ENCODE results near the gene NOS1.
"Not testable (repeated sequence)": the region's sequence is repeated elsewhere in the genome, so short reads cannot be mapped to it uniquely, and the experiment has no call there.

NOS1 gene

GRCh38 chr12:117361347-117361751, at the start of gene NOS1:
NOS1 (minus strand) TSS chr12:117361626; CDS start chr12:117331069, 30,557 bp downstream.
- no peak for DNase-seq (ENCODE audit: low read depth)

GRCh38 chr12:117409286-117409685, 47.9 kb upstream of the NOS1 start:
- DNase-seq (ENCODE audit: low read depth): no peak

- no peak for DNase-seq (ENCODE audit: low read depth)
Measured at GRCh38 chr12:117408161-117408791, 46.9 kb upstream of the NOS1 start.

DNA sequence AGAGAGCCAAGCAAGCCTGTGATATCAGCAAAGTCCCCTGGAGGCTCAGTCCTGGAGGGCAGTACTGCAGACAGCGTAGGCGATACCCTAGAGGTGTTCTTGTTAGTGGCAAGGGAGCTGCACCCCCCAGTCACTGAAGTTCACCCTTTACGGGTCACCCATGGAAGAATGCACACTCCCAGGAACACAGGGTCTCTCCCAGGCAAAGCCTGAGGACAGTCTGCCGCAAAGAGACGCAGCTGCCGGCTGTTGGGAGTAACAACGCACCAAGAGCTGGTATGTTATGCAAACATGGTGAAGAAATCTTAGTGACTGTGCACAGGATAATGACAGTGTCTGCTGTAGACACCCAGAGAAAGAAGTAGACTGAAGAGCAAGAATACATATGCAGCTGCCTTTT, 43.5 kb upstream of the NOS1 start:
- DNase-seq (ENCODE audit: low read depth): no peak

DNA sequence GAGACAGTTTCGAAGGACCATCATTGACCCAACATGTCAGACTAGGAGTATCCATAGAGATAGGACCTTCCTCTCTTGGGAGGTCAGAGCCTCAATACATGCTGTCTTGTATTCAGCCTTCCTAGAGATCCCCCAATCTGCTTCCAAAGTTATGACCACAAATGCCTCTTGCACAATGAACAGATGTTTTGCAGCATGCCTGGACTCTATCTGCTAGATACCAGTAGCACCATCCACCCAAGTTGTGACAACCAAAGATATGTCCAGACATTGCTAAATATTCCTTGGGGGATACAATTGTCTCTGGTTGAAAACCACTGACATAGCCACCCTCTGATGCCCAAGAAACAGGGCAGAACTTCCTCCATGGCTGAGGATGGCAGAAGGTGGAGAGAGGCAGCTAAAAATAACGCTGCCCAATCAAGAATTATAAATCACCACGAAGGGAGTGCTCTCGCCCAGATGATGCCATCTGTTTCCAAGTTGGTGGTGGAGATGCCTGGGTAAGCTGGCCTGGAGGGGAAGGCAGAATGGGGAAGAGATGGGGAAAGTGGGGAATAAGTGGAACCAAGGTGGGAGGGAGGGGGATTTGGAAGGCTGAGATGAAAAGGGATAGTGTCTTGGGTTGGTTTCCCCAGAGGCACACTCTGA, 42.9 kb upstream of the NOS1 start:
- DNase-seq (ENCODE audit: low read depth): no peak

DNA sequence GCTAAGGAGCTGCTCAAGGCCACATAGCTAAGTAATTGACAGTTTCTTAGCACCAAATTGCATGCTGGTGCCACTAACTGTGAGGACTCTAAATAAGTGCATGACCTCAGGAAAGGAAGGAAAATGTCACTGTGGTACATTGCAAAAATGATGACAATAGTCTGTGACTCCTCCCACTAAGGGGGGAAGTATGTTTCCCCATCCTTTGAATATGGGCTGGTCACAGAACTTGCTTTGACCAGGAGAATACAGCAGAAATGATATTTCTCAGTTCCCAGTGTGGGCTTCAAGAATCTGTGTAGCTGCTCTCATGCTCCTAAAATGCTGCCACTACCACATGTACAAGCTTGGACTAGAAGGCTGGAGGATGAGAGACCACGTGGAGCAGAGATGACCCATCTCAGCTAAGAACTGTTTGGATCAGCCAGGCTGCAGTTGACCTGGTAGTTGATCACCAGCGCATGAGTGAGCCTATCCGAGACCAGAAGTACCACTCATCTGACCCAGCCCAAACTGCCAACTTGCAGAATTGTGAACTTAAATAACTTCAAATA, 42.2 kb upstream of the NOS1 start:
- DNase-seq (ENCODE audit: low read depth): no peak

DNA sequence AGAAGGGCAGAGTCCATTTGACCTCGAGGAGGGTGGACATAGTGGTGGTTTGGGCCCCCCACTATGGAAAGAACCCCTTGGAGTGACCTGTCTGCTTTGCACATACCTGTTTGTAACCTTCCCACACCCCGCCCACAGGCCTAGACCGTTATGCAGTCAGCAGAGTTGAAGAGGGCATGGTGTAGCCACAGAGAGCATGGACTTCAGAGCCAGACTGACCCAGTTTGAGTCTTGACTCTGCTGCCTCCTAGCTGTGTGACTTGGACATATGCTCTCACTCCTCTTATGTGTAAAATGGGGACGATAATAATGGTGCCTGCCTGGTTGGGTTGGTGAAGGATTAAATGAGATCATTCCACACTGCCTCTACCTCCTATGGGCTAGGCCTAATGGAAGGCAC, 40.9 kb upstream of the NOS1 start:
- DNase-seq (ENCODE audit: low read depth): no peak

DNA sequence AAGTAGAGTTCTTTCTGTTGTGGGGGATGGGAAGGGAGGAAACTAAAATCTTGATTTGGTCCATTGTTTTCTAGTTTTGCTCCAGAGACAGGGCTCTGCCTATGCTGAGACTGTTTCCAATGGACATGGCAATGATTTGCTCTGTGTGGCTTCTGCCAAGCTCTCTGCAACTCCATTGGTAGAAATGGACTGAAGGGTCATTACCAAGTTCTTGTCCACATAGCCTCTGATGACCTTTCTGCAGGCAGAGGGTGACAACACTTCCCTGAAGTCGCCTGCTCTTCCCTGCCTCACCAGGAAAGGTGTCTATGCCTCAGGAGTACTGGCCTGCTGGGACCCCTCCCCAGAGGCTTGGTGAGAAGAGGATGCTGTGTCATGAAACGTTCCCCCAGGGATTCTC, 39.5 kb upstream of the NOS1 start:
- DNase-seq (ENCODE audit: low read depth): no peak

- not testable (repeated sequence) for DNase-seq (ENCODE audit: low read depth)
Measured at GRCh38 chr12:117398482-117398881, 37.1 kb upstream of the NOS1 start.

DNA sequence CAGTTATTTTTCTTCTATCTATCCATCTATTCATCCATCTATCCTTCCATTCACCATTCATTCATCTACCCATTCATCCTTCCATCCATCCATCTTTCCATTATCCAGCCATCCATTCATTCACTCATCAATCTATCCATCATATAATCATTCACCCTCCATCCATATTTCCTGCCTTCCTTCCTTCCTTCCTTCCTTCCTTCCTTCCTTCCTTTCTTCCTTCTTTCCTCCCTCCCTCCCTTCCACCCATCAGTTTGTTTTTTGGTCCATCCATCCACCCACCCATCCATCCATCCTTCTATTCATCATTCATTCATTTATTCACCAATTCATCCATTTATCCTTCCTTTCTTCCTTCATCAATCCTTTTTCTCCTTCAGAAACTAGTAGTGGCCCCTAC, 34.3 kb upstream of the NOS1 start:
- DNase-seq (ENCODE audit: low read depth): no peak

DNA sequence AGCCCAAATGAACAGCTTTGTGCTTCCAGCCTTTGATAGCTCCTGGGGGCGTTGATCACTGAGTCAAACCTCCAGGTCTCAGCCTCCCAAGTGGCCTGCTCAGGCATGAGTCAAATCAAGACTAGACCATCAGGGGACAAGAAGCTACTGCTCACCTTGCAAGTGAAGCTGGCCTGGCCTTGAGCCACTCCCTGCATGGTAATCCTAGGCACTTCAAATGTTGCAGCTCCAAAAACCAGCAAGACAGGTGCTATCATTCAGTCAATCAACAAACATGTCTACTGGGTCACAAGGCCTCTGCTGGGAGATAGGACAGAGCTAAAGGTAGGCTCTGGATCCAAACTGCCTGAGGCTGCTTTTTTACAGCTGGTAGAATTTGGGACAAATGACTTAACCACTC, 33.1 kb upstream of the NOS1 start:
- no peak for DNase-seq (ENCODE audit: low read depth)

GRCh38 chr12:117393656-117394055, 32.2 kb upstream of the NOS1 start:
- DNase-seq (ENCODE audit: low read depth): no peak

DNA sequence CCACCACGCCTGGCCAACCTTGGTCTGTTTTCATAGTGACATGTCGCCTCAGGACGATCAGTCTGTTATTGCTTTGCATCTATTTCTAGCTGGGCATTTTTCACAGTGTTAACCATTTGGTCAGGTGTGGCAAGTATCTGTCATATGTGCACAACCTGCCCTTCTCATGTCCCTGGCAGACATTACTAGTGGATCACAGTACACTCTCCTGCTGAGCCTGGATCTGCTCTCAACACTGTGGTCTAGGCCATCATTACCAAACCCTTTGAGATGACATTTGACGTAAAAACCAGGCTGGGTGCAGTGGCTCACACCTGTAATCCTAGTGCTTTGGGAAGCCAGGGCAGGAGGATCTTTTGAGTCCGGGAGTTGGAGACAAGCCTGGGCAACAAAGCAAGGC, 29.4 kb upstream of the NOS1 start:
- DNase-seq (ENCODE audit: low read depth): no peak

DNA sequence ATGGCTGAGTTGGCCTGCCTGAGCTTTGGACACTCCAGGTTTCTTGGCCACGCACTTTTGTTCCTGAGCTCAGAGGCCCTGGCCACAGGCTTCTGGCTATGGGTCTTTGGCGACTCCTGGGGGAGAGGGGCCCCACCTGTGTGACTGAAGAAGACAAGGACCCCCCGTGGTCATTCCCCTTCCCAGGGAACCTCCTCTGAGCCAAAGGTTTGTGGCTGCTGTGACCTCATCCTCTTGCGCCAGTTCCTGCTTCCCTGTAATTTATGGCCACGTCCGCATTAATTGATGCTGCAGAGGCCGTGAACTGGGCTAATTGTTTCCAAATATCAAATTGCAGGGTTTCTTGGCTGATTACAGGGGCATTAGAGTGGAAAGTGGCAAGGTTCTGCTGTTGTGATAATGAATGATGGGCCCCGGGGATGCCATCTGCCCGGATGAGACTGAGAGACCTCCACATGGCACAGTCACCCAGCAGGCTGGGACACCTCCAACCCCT, 27.6 kb upstream of the NOS1 start:
- no peak for DNase-seq (ENCODE audit: low read depth)

GRCh38 chr12:117387832-117388231, 26.4 kb upstream of the NOS1 start:
- no peak for DNase-seq (ENCODE audit: low read depth)

DNA sequence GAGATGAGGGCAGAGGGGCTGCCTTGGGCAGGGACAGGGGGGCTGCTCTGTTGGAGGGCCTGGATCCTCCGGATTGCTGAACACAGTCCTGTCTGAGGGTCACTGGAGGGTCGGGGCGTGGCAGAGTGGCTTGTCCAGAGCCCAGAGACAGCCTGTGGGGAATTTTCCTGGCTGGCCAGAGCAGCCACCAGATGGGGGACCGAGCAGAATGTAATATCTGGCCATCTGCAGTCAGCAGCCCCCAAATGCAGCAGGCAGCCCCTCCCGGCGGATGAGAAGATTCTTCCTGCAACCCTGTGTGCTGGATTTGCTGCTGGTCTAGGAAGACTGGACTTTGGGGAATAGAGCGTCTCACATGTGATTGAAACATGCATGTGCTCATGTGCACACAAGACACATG, 23.3 kb upstream of the NOS1 start:
- no peak for DNase-seq (ENCODE audit: low read depth)

DNA sequence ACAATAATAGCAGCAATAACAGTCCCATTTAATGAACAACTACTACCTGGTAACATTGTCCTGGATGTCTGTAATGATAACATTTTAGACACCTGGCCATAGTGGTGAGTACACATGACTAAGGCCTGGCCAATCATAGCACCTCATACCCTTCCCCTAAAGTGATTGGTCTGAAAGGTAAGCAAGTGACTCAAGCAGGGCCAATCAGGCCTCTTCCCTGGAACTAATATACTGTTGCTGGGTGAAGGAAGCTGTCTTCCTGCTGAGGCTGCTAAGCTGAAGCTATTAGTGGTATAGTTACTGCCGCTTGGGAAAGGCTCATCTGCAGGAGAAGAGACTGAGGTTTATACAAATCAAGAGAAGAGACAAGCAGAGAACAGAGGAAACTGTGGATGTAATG, 18.7 kb upstream of the NOS1 start:
- no peak for DNase-seq (ENCODE audit: low read depth)

- no peak for DNase-seq (ENCODE audit: low read depth)
Measured at GRCh38 chr12:117377758-117378157, 16.3 kb upstream of the NOS1 start.

DNA sequence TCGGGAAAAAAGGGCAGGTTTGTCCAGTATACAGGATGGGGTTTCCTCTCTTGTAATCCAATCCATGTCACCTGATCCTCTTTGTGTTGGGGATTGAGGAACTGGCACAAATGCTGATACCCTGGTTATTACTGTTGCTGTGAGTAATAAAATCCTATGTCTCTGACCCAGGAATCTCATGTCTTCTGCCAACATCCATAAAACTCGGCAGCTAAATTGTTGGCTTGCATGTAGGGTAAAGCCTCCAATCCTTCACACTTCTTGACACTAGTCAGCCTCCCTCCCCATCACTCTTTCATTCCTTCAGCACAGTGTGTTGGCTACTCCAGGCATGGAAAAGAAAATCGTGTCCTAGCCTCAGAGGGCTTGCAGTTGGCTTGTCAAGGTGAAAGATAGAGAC, 9.2 kb upstream of the NOS1 start:
- no peak for DNase-seq (ENCODE audit: low read depth)

GRCh38 chr12:117370000-117370399, 8.6 kb upstream of the NOS1 start:
- DNase-seq (ENCODE audit: low read depth): not testable (repeated sequence)

- DNase-seq (ENCODE audit: low read depth): no peak
Measured at GRCh38 chr12:117367006-117367638, 5.7 kb upstream of the NOS1 start.

GRCh38 chr12:117365049-117365616, 3.7 kb upstream of the NOS1 start:
- DNase-seq (ENCODE audit: low read depth): no peak

DNA sequence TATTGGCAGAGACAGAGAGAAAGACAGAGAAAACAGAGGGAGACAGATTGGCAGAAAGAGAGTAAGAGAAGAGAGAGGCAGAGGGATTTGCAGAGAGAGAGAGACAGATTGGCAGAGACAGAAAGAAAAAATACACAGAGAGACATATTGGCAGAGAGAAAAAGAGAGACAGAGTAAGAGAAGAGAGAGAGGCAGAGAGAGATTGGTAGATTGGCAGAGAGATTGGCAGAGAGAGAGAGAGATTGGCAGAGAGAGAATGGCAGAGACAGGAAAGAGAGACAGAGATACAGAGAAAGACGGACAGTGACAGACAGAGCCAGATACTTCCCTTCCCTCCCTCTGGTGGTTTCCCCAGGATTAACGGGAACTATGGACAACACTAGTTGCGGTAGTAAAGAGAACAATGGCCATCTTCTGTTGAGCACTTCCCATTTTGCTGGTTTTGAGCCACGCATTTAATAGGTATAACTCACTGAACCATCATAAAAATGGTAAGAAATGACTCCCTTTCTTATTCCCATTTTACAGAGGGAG, 2.6 kb upstream of the NOS1 start:
- DNase-seq (ENCODE audit: low read depth): no peak

All from activated T-helper 9 cell treated with anti-CD3 and anti-CD28 coated beads, Interleukin-2, amount 50 U/mL, for 16 hours (primary cell).